ENCODE measurements around the gene PSMD13.
A peak's percentile ranks its signal among the peaks of the same experiment; 100 is the strongest.

PSMD13 gene

GRCh38 chr11:206526-207207 lies 30.1 kb upstream of the PSMD13 start:
- peak; percentile 16 for DNase-seq (ENCODE audit: low read depth)
- TF ChIP-seq CTCF (conservative IDR thresholded peaks at IDR 0.05; ENCODE audit: control insufficient read depth, insufficient read depth, low read depth, low read length), result no peak
- H3K4me3 ChIP-seq (ENCODE audit: control insufficient read depth, low read depth, low read length), result peak overlapping the region; percentile 95

DNA sequence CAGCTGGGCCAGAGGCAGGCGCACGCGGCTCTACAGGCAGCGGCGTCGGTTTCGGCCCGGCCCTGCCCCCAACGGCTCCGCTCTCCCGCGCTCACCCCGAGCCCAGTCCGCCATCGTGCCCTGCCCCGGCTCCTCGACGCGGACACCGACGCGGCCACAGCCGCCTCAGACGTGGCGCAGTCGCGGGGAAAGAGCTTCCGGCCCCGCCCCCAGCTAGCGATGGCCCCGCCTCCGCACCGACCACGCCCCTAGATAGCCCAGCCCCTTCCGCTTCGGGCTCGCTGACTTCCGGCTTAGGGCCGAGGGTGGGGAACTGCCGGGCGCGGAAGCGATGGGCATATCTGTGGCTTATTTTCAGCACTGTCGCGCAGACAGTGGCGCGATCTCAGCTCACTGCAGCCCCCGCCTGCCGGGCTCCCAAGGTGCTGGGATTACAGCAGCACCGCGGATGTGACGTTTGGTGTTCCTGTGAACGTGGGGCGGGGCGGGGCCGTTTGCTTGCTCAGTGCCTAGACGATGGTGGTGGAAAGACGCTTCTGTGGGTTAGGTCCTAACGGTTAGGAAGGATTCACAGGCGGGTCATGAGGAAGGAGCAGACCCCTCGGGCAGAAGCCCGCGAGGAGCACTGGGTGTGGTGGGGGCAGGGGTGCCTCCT lies 29.4 kb upstream of the PSMD13 start, which contains the start of the genes BET1L and RIC8A:
Gene BET1L, minus strand, starts transcription at position 192 of the 655 bp plus-strand sequence. Its CDS starts 78 bp downstream, at position 114.
Gene RIC8A, plus strand, starts transcription at position 501 of the 655 bp plus-strand sequence. CDS start 1,147 bp downstream, outside the sequence.
- TF ChIP-seq CTCF (conservative IDR thresholded peaks at IDR 0.05; ENCODE audit: control insufficient read depth, insufficient read depth, low read depth, low read length), result no peak
- DNase-seq (ENCODE audit: low read depth), result peak; percentile 99
- H3K4me3 ChIP-seq (ENCODE audit: control insufficient read depth, low read depth, low read length), result peak within 1 kb of the TSS; percentile 95

DNA sequence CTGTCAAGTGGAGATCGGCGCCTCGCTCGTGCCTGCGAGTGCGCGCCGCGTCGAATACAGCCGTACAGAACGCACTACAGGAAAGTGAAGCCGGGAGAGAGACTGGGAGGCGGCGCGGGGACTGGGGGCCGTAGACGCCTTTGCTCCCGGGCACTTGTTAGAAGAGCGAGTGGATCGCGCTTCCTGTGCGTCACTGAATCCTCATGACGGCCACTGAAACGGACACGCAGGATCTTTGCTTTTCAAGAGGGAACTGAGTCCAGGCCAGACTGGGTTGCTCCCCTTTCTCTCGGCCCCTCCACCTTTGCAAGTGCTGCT lies 29.0 kb upstream of the PSMD13 start:
- peak; percentile 63 for DNase-seq (ENCODE audit: low read depth)
- peak overlapping the region; percentile 95 for H3K4me3 ChIP-seq (ENCODE audit: control insufficient read depth, low read depth, low read length)
- TF ChIP-seq CTCF (conservative IDR thresholded peaks at IDR 0.05; ENCODE audit: control insufficient read depth, insufficient read depth, low read depth, low read length), result no peak

GRCh38 chr11:208181-208916 lies 28.4 kb upstream of the PSMD13 start:
- H3K4me3 ChIP-seq (ENCODE audit: control insufficient read depth, low read depth, low read length), result peak overlapping the region; percentile 95
- DNase-seq (ENCODE audit: low read depth), result peak; percentile 62
- TF ChIP-seq CTCF (conservative IDR thresholded peaks at IDR 0.05; ENCODE audit: control insufficient read depth, insufficient read depth, low read depth, low read length), result no peak

- no peak for DNase-seq (ENCODE audit: low read depth)
- peak overlapping the region; percentile 95 for H3K4me3 ChIP-seq (ENCODE audit: control insufficient read depth, low read depth, low read length)
- TF ChIP-seq CTCF (conservative IDR thresholded peaks at IDR 0.05; ENCODE audit: control insufficient read depth, insufficient read depth, low read depth, low read length), result no peak
Observed at GRCh38 chr11:208917-209260, 27.9 kb upstream of the PSMD13 start.

- no peak for TF ChIP-seq CTCF (conservative IDR thresholded peaks at IDR 0.05; ENCODE audit: control insufficient read depth, insufficient read depth, low read depth, low read length)
- DNase-seq (ENCODE audit: low read depth), result peak; percentile 21
- peak overlapping the region; percentile 95 for H3K4me3 ChIP-seq (ENCODE audit: control insufficient read depth, low read depth, low read length)
Observed at GRCh38 chr11:209275-210121, 27.3 kb upstream of the PSMD13 start.

Data from fibroblast of mammary gland (primary cell).